Activated CD4-positive, alpha-beta T cell treated with anti-CD3 and anti-CD28 coated beads for 1 hour (primary cell): ENCODE measurements around the gene TGM3.

Experiments used
- DNase-seq: peaks from one replicate; pipeline ENCODE4 v3.0.0-alpha.2; 2020

The TGM3 gene

DNA sequence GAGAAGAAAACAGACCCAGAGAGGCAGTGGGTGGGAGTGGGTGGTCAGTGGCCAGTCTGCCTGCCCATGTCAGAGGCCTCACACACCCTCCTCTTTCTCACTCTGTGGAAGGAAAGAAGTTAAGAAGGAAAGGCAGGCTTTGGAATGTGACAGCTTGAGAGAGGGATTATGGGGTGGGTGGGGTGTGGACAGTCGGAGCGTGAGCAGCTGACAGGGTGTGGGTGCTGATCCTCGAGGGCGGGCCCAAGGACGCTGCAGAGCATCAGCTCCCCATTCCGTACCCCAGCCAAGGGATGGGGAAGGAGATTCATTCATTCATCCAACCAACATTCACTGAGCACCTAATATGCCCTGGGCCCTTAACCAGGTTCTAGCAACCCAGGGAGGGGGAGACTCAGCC is 89.7 kb downstream of the TGM3 start:
- DNase-seq = no peak

- no peak for DNase-seq
Observed at GRCh38 chr20:2386516-2387179, 90.8 kb downstream of the TGM3 start.

DNA sequence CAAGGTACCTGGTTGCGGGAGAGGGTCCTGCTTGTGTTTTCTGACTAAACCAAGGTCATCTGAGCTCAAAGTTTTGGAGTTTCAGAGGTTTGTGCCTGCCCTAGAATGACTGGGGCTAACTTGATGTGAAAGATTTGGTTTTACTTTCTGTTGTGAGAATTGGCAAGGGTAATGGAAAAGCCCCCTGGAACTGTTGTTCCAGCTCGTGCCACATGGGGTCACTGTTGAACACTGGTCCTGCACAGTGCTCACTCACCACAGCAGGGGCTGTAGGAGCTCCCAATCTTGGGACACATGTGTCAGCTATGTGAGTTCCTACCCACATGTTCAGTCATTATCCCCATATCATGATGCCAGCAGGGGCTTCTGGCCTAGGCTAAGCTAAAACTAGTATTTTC is 91.4 kb downstream of the TGM3 start:
- no peak for DNase-seq

DNA sequence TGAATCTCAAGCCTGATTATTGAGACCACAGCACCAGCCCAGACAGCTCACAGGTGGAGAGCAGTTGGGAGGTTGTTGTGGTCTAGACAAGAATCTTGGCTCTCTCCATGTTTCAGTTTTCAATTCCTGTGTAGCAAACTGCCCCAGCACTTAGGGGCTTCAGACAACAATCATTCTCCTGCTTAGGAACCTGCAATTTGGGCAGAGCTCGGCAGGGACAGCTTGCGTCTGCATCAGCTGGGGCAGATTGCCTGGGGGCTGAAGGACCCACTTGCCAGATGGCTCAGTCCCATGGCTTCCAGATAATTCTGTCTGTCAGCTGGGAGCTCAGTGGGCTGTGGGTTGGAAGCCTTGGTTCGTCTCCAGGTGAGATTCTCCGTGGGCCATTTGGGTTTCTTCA is 91.8 kb downstream of the TGM3 start:
- no peak for DNase-seq
